GM12878 (cell line): Measurements from ENCODE around the gene AGAP2. TPM values are rescaled to one million over a fixed set of nuclear protein-coding genes. Genes with fewer than 3 reads are reported as not detected.

ENCODE experiments used
- ATAC-seq: fragments of 200-7000 bp; cut with Tn5 transposase; 3 replicates; pipeline ENCODE4 v1.9.1; 2020; ENCODE audit warnings: mild to moderate bottlenecking, moderate library complexity
- BruUV-seq: library from RNA; stranded (reverse); fragments of 400-500 nt; replicated peaks from 2 replicates; lab custom pipeline; 2021; lab: Mats Ljungman, UMichigan
- CTCF ChIA-PET: fragments of 300-600 bp; sonication (Branson Sonifier 250); formaldehyde crosslinking; extraction: SDS; loops from one replicate; lab custom pipeline; 2021; ENCODE audit warnings: inconsistent platforms; lab: Yijun Ruan, JAX
- POLR2A ChIA-PET: fragments of 350-600 bp; formaldehyde crosslinking; extraction: SDS; loops from one replicate; lab custom pipeline; 2021; ENCODE audit warnings: inconsistent platforms; lab: Charles Lee
- RAD21 ChIA-PET: fragments of 300-600 bp; sonication (Branson Sonifier 250); formaldehyde crosslinking; loops from one replicate; lab custom pipeline; 2023; ENCODE audit warnings: antibody characterized with exemption; ENCODE audit not compliant: unreplicated experiment; lab: Charles Lee
- SMC1A ChIA-PET: fragments of 300-600 bp; sonication (Branson Sonifier 250); formaldehyde crosslinking; loops from one replicate; lab custom pipeline; 2023; ENCODE audit not compliant: unreplicated experiment, uncharacterized antibody; lab: Charles Lee
- DNase-seq: peaks from one replicate; pipeline ENCODE4 v3.0.0-alpha.2; 2011; ENCODE audit warnings: low read depth, low spot score
- FAIRE-seq: peaks from 3 replicates; lab custom pipeline; 2011; peaks lifted over from hg19 to GRCh38; lab: Jason Lieb, UNC
- H2AFZ ChIP-seq: 2 replicates; pipeline ENCODE4 v1.6.0; 2011; ENCODE audit warnings: low read depth, low read length, control low read depth; ENCODE audit not compliant: control insufficient read depth
- H3K27ac ChIP-seq: 2 replicates; pipeline ENCODE4 v1.5.1; 2011; ENCODE audit warnings: control low read depth; ENCODE audit not compliant: control insufficient read depth, insufficient read depth
- H3K27me3 ChIP-seq, 2 experiments: replicated peaks in 1 of 2; 2 replicates each; pipeline versions ENCODE4 v1.6.0 to v1.6.1; 2011; ENCODE audit warnings: low read length in 1 of 2; ENCODE audit not compliant: control insufficient read depth in 2 of 2, insufficient read depth in 2 of 2
- H3K36me3 ChIP-seq, 2 experiments: 2 replicates each; pipeline ENCODE4 v1.5.1; 2011; ENCODE audit warnings: low read length in 1 of 2; ENCODE audit not compliant: control insufficient read depth in 2 of 2, insufficient read depth in 2 of 2
- H3K4me1 ChIP-seq: 2 replicates; pipeline ENCODE4 v1.6.1; 2011; ENCODE audit warnings: mild to moderate bottlenecking, low read length, moderate library complexity, mixed read lengths; ENCODE audit not compliant: control insufficient read depth, insufficient read depth
- H3K4me2 ChIP-seq: 2 replicates; pipeline ENCODE4 v1.6.0; 2011; ENCODE audit warnings: control low read depth; ENCODE audit not compliant: control insufficient read depth, insufficient read depth
- H3K4me3 ChIP-seq: fragments of 200-600 bp; sonication (generic); 2 replicates; pipeline ENCODE4 v1.5.1; 2016
- H3K79me2 ChIP-seq: 2 replicates; pipeline ENCODE4 v1.6.0; 2011; ENCODE audit warnings: low read length; ENCODE audit not compliant: control insufficient read depth, insufficient read depth
- H3K9ac ChIP-seq: 2 replicates; pipeline ENCODE4 v1.8.0; 2011; ENCODE audit warnings: low read length, control low read depth, mixed read lengths; ENCODE audit not compliant: control insufficient read depth, insufficient read depth
- H3K9me3 ChIP-seq: replicated peaks from 3 replicates; pipeline ENCODE4 v1.5.1; 2011; ENCODE audit warnings: mild to moderate bottlenecking, low read length; ENCODE audit not compliant: control insufficient read depth, insufficient read depth
- H4K20me1 ChIP-seq: 2 replicates; pipeline ENCODE4 v1.6.0; 2011; ENCODE audit not compliant: control insufficient read depth, insufficient read depth
- CBFB ChIP-seq: IDR thresholded peaks from 2 replicates; pipeline ENCODE4 v1.6.1; 2016; ENCODE audit warnings: antibody characterized with exemption, low read depth
- NFIC ChIP-seq: IDR thresholded peaks from 2 replicates; pipeline ENCODE4 v1.6.1; 2012; ENCODE audit warnings: low read depth, mild to moderate bottlenecking, inconsistent platforms, low read length, moderate library complexity
- POU2F2 ChIP-seq: IDR thresholded peaks from 3 replicates; pipeline ENCODE4 v1.6.1; 2011; ENCODE audit warnings: low read depth, mild to moderate bottlenecking, low read length, borderline replicate concordance
- WGBS: methylation state at CpG from one replicate; pipeline ENCODE4 v1.1.6; 2016; ENCODE audit warnings: low lambda C conversion rate; ENCODE audit not compliant: insufficient replicate concordance, insufficient coverage; ENCODE audit errors: missing lambda C conversion rate; 5-methylcytosine and 5-hydroxymethylcytosine counted together
- in situ Hi-C: fragments of 300-500 bp; cut with MboI; formaldehyde crosslinking; loops from 9 replicates; pipeline ENCODE4 v1.14.3; 2018; ENCODE audit warnings: mixed read lengths
- intact Hi-C: fragments of 100-400 bp; cut with micrococcal nuclease; formaldehyde crosslinking; loops from one replicate; pipeline ENCODE4 v1.14.2; 2022; ENCODE audit not compliant: unreplicated experiment
- polyA plus RNA-seq, 11 experiments: library from polyadenylated mRNA; depleted of rRNA in 4 of 11; unstranded in 6 of 11; stranded (reverse) in 5 of 11; fragments of >200 nt; fragmentation: Nextera tagmentation in 4 of 11; fragmentation: Illumina TruSeq in 1 of 11; extraction: Ambion mirVana in 4 of 11; extraction: Trizol in 1 of 11; gene quantifications; 1 replicate in 1 of 11; 2 replicates in 10 of 11; pipeline versions ENCODE4 v1.2.1 to v1.2.3, GENCODE V29; 2011 to 2016; ENCODE audit warnings: inconsistent platforms in 2 of 11, missing spikeins in 2 of 11, low read depth in 1 of 11
- total RNA-seq, 4 experiments: library from RNA; depleted of rRNA in 3 of 4; stranded (reverse); fragments of >200 nt in 3 of 4; fragmentation: Illumina TruSeq in 1 of 4; extraction: Trizol in 1 of 4; gene quantifications; 2 replicates each; pipeline versions ENCODE4 v1.2.1 to v1.2.3, GENCODE V29; 2013 to 2021

The AGAP2 gene
- total and polyA plus RNA-seq, 10 of the 15 experiments (the other 5 are each of a cell fraction or from before 2014, with no cell fraction given), result 0.29 to 19.8 (median 11.0) TPM

DNA sequence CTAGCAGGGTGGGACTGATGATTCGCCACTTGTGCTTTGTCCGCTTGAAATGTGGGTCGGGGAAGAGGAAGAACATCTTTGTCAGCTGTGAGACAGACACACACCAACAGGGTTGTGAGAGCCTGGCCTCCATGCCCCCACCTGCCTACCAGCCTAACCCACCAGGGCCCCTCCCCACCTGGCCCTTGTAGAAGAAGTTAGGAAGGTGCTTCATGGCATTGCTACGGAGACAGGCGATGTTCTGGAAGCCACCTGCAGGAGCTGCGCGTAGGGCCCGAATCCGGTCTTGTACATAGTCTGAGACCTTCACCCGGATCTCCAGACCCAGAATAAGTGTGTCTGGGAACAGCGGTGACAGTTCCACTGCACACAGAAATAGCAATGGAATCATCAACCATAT lies 31.1 kb upstream of the AGAP2 start:
- no peak for DNase-seq
- CTCF ChIA-PET, result interaction anchor here (1.2 to 7.3 kb wide), 3 partner anchors 10 to 14 kb away, joined by 4 to 62 read pairs (median 5); partner anchors contain the start of genes MARCHF9 and TSFM
- no peaks in the 10 kb centered on the region for H4K20me1 ChIP-seq
- no peak for TF ChIP-seq POU2F2
- TF ChIP-seq, all 136 proteins: peak for 0
- Histone ChIP-seq H3K79me2 (no peaks in the 10 kb centered on the region), H3K4me1 (peaks cover 23% of the 10 kb centered on the region), H3K9ac (no peak overlapping the region), H3K9me3 (no peaks in the 10 kb centered on the region), H3K36me3 (peaks cover 0 to 4% of the 10 kb centered on the region in 2 experiments; a peak in 2 of 4 replicates), H3K27ac (no peak overlapping the region), H3K4me3 (no peak overlapping the region), H3K27me3 (peaks cover 10 to 19% of the 10 kb centered on the region in 2 experiments; a peak in 3 of 4 replicates), H2AFZ (no peak overlapping the region), H3K4me2 (no peak overlapping the region)
- 91% methylated on average over 11 of the region's 11 CpGs for WGBS
- BruUV-seq, result no TSS peak
- POLR2A ChIA-PET, result no interaction called here
- SMC1A ChIA-PET, result no interaction called here
- intact Hi-C loops, result no loop called here
- ATAC-seq (no peak), FAIRE-seq (no peak)
- RAD21 ChIA-PET, result no interaction called here
- in situ Hi-C loops, result no loop called here

DNA sequence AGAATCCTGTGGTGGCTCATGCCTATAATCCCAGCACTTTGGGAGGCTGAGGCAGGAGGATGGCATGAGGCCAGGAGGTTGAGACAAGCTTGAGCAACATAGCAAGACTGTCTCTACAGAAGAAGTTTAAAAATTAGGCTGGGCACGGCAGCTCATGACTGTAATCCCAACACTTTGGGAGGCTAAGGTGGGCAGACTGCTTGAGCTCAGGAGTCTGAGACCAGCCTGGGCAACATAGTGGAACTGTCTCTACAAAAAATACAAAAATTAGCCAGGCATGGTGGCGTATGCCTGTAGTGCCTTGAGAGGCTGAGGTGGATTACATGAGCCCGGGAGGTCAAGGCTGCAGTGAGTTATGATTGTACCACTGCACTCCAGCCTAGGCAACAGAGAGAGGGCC lies 29.3 kb upstream of the AGAP2 start:
- DNase-seq (no peak), ATAC-seq (no peak), FAIRE-seq (no peak)
- in situ Hi-C loops (no loop called here), intact Hi-C loops (no loop called here)
- Histone ChIP-seq H3K79me2 (no peaks in the 10 kb centered on the region), H4K20me1 (no peaks in the 10 kb centered on the region), H3K4me2 (no peak overlapping the region), H3K27ac (no peak overlapping the region), H2AFZ (no peak overlapping the region), H3K9ac (no peak overlapping the region), H3K27me3 (peaks cover 11 to 23% of the 10 kb centered on the region in 2 experiments; a peak in 3 of 4 replicates), H3K4me1 (peaks cover 23% of the 10 kb centered on the region), H3K4me3 (no peak overlapping the region), H3K36me3 (peaks cover 0 to 4% of the 10 kb centered on the region in 2 experiments; a peak in 2 of 4 replicates), H3K9me3 (no peaks in the 10 kb centered on the region)
- TF ChIP-seq NFIC (no peak), CBFB (no peak)
- ChIA-PET CTCF (interaction anchor here (0.7 to 7.3 kb wide), 5 partner anchors 8 to 535 kb away, joined by 3 to 62 read pairs (median 4); partner anchors contain the start of gene MARCHF9), RAD21 (interaction anchor here (1.5 kb wide), 1 partner anchor 13 kb away, joined by 5 read pairs; no protein-coding TSS in a partner anchor), POLR2A (no interaction called here), SMC1A (interaction anchor here (0.9 kb wide), 1 partner anchor 130 kb away, joined by 3 read pairs; no protein-coding TSS in a partner anchor)
- no TSS peak for BruUV-seq
- WGBS, result 98% methylated on average over 3 of the region's 3 CpGs
